ENCODE data around the gene CREB5.

The CREB5 gene

DNA sequence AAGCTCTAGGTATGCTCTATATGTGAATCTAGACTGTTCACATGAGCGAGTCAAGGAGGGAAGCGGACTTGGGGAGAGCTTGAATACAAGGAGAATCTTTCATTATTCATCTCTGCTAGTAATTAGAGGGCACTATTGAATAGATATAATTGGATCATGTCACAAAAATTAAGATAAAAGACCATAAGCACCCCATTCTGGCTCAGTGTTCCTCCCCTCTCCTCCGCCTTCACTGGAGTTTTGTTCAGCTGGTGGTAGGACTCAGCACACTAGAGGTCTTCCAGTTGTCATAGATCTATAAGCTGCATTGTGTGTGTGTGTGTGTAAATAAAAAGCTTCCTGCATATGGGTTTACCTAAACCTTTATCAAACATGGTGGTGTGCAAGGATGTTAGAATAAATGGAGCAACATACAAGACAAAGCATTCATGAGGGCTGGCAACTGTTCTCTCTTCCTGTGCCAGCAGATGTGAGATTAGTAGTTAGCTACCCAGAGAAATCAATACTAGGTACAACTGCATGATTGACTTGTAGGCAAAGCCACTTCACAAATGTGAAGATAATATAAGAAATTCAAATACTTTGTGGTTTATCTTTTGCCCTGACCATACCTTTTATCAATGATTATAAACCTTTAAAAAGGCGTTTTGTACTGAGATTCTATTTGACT is 142.6 kb downstream of the CREB5 start:
- DNase-seq, result no peak

DNA sequence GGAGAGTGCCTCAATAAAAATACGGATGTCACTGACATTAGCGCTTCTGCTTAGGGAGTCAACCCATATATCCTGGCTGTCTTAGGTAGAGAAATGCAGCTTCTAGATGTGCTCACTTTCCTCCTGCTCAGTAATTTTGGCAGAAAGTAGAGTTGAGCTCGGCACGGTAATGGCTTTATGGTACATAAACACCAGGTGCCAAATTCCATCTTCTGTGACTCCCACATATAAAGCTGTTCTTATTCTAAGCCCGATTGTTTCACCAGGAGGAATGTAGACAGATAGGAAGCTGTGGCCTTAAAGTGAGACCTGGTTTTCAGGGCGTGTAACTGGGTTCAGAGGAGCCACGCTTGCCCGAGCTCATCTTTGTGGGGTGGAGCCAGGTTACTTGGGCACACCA is 143.7 kb downstream of the CREB5 start:
- DNase-seq, result no peak

DNA sequence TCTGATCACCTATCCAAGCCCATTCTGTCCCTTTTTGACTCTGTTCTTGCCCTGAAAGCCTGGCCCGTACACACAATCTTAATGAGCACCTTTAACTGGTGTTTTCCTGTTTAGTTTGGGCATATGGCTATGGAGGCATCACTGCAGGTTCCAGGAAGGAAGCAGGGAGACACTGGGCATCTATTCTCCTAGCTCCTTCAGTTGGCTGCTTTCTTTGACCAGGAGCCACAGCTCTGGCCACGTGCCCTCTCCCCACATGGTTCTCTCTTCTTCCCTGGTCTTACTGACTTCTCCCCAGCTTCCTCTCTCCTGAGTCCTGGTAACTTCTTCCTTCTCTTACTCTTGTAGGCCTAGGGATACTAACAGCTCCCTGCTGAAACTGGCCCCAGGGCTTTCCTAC is 144.4 kb downstream of the CREB5 start:
- DNase-seq, result no peak

DNA sequence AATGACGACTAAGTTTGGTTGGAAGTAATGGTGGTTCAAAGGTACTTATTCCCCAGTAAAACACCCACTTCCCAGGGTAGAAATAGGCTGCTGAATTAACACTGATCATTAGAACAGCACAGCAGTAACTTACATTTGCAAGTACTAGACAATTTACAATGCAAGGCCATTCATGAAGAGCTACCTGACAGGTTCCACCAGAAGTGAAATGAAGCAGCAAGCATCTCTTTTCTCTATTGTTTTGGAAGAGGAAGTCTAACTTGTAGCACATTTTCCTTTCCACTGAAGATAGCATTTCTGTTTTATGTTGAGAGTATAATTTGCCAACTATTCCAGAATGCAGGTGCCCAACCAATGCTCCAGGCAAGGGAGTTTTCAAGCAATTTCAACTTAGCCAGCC is 145.9 kb downstream of the CREB5 start:
- no peak for DNase-seq

DNA sequence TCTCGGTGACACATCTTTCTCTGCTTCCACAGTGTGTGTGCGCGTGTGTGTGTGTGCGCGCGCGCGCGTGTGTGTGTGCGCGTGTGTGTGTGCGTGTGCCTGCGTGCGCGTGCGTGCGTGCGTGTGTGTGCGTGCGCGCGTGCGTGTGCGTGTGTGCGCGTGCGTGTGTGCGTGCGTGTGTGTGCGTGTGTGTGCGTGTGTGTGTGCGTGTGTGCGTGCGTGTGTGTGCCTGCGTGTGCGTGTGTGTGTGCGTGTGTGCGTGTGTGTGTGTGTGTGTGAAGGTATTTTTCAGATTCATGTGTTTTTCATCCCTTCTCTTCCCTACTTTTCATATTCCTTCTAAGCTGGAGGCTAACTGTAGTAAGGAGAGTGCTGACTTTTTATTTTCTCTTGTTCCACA is 148.4 kb downstream of the CREB5 start:
- no peak for DNase-seq

DNA sequence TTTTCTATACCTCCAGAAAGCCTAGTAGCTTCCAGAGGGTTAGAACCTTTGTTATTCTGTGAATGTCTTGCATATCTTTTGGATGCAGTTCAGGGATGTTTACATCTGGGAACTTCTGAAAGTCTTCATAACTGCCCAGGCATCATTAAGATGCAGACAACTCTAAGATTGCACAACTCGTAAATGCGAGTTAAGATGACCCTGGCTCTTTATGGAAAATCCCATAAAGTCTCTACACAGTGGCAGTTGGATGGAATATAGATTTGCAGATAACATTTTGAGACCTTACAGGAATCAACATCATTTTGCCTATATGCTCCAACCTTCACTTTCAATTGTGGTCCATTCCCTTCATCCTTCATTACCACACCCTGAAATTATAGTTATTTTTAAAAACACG is 151.7 kb downstream of the CREB5 start:
- no peak for DNase-seq

DNA sequence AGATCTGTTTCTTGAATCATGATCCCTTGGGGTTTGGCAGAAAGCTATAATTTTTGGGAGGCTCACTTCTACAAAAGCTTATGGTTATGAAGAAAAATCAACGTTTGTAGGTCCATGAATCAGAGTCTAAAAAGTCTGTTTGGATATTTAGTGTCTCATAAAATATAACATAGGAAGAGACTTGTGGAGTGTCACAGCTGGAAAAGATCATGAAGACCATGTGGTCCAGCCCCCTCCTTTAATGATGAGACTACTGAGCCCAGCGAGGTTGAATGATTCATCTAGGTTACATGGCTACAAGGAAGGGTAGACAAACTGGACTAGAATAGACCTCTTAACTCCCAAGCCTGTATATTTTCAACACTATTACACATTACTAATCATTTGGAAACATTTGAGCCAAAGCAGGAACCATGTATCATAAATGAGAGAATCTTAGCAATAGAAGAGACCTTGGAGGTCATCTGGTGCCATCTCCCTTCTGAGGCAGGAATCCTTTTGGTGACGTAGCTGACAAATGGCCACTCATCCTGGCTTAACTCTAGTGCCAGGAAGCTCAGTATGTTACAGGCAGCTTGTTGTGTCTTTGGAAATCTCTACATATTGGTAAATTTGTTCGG is 152.5 kb downstream of the CREB5 start:
- DNase-seq, result no peak

DNA sequence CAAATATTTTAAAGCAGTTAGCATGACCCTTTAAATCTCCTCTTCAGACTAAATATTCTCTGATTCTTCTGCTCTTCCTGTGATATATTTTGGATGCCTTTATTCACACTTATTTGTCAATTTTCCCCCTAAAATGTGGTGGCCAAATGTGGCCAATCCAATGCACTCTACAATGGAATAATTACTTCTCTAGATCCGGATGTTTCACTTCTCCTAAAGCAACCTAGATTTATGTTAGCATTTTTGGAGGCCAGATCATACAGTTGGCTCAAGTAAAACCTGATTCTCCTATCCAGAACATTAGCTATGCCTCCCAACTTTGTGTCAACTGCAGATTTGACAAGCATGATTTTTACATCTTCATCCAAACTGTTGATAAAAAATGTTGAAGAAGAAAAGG is 153.7 kb downstream of the CREB5 start:
- no peak for DNase-seq

DNA sequence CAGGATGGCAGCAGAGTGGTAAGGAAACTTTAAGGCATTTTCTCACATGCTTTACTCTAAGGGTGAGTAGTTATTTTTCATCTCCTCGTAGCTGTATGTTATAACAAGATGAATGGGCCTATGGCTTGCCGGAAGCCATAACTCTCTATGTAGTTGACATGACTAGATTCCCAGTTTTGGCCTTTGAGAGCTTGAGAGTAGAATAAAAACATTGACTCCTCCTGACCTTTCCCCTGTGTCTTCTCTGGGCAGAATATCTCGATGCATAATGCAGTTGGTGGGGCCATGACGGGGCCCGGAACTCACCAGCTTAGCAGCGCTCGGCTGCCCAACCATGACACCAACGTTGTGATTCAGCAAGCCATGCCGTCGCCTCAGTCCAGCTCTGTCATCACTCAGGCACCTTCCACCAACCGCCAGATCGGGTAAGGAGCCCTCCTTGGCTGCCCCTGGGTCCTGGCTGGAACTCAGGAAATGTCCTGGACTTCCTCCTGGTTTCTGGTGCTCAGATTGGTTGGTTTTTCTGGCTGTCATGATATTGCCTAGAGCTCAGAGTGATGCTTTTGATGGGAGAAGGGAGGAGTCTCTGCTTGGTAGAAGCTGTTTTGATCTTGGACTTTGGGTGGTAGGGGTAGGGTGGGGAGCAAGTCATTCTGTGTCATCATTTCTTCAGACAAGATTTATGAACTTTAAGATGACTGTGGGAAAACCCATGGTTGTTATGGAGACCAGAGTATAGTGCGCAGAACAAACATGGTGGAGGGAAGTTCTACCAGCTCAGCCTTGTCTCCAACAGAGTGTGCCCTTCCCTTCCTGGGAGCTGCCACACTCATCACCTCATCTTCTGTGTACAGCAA is 158.0 kb downstream of the CREB5 start:
- no peak for DNase-seq

DNA sequence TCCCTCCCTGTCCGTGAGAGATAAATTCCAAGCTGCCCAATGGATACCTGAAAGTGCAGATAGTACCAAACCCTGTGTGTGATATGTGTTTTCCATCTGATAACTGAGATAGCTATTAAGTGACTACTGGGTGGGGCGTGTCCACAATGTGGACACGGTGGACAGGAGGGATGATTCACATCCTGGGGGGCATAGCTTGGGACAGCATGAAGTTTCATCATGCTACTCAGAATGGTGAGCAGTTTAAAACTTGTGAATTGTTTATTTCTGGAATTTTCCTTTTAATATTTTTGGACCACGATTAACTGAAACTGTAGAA is 158.6 kb downstream of the CREB5 start:
- DNase-seq, result no peak

DNA sequence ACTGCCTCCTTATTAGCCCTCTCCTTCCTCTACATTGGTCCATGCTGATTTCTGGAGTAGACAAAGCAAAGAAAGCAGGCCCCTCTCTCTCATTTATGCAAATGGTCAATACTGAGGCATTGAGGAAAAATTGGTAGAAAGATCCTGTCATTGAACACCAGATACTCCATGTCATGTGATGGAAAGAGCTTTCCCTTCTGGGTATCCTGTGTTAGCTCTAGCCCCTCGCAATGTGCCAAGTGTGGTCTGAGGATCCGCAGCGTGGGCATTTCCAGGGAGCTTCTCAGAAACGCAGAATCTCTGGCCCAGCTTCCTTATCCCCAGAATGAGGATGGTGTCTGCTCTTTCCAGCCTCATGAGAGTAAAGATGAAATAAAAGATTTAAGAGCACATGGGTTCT is 159.1 kb downstream of the CREB5 start:
- DNase-seq, result no peak

DNA sequence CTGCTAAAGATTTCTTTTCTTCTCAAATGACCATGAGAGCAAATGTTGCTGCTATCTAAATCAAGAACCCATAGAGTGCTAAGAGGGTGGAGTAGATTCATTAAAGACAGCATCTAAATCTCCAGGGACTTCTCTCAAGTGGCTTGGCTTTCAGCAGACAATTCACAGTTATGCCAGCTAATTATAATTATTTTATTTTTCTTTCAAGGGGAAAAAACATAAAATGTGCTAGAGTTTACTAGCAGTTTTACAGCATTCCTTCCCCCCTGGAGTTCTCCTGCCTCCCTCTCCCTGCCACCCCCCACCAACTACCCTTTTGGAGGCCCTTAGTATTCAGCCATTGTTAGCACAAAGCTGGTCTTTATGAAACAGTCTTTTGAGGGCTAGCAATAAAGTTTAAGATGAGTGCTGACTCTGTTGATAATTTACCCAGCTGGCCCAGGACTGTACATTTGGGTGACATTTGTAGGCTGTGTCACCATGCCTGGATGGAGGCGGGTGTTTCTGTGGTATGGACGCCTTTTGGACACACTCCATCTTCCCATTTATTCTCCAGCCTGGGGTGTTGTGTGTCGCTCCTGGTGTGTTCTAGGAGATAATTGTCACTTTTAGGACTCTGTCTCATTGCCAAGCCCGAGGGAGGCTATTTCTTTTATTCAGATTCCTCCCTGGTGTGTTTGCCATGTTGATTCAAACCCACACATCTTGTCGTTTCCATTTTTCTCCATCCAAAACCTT is 160.2 kb downstream of the CREB5 start:
- DNase-seq, result peak; percentile 22

DNA sequence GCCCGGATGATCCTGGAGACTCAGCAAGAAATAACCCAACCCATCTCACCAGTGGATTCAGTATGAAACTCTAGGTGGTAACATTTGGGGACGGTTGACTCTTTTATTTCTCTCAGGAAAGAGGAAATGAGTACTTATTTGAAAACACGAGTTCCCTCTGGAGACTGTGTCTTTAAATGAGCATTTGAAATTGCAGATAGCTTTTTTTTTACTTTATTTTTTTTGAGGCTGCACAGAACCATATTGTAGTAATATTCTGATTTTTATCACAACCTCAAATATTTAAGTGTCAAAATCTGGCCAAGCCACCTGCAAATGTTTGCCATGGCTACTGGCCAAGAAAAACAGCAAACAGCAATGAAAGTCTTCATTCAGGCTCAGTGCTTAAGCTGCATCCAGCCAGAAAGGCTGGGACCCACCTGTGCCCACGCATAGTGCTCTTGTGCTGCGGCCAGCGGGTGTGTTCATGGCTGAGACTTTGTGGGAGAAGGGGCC is 160.8 kb downstream of the CREB5 start:
- peak; percentile 68 for DNase-seq

DNA sequence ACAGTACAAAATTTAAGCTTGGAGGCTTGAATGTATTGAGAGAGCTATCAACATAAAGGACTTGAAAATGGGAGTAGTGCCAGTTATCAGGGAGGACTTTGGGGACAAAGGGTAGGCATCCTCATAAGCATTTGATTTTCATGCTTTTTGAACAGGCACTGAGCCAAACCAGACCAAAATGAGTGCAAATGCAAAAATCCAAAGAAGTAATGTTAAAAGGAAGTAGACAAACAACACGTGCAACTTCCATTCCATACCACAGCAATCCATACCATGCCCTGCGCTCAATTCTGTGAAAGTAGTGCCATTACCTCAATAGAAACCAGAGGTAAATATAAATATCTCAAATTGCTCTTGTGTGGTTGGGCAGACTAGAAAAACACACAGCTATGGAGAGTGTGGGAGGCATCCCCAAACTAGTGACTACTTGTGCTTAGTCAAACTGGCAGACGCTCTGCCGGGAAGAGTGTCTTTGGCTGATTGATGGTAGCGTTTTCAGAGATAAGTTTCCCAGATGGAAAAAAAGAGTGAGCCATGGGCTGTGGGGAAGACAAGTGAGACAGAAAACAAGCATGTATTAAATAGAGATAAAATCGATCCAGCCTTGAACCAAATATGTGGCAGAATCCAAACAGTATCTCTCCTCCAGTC is 161.5 kb downstream of the CREB5 start:
- no peak for DNase-seq

DNA sequence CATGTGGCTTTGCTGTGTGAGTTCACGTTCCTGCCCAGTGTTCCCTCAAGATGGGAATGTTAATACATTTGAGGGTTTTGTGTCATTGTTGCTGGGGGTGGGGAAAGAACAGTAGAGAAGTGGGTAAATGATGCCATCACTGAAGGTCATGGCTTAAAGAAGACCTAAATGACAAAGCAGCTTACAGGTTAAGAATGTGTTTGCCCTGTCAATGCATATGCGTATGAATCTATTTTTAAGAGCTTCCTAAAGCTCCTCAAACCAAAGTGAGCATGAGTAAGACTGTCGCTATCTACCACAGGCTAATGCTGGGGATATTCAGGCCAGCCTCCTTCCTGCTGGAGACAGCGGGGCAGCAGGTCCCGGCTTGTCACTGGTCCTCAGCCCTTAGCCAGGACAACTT is 162.9 kb downstream of the CREB5 start:
- no peak for DNase-seq

DNA sequence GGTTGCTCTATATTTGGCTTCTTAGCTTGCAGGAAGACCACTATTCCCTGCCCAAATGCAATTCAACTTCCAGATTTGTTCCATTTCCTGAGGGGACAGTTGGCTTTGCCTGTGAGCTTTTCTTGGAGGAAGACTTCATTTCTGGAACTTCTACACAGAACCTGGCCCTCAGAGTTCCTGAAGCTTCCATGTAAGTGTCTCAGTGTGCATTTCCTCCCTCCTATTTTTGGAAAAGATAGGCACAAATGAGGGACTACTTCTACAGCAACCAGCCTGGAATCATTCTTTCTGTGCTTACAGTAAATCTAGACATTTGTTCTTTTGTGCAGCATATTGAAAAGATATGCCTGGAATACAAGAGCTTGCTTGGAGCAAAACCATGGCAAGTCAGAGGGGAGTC is 164.3 kb downstream of the CREB5 start:
- DNase-seq, result no peak

DNA sequence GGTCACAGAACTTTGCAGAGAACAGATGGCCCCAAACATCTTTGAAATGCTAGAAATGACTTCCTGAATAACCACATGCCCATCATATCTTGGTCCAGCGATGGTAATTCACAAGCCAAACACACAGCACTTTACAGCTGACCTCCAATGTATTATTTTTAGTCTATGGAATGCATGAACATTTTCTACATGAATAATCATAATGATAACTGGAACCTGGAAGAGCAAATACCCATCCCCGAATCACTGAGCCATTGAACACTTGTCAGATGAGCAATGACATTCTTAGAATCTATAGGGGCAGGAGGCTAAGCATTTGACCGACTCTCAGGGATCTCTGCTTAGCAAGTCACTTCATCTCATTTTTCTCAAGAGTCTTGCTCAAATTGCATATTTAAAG is 167.3 kb downstream of the CREB5 start:
- DNase-seq, result no peak

DNA sequence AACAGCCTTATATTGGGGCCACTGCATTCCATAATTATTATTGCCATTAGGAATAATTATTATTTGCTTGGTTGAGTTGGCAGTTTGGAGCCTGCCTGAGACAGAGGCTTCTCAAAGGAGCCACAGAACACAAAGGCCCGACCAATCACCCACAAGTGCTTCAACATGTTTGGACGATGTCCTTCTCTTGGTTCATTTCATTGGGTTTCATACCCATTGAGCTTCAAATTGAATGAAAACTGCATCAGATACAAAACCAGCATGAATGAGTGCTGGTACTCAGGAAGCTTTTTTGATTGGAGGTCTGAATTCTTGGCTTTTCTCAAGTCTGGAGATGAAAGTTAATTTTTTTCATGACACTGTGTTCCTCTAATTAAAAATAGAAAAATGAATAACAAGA is 168.3 kb downstream of the CREB5 start:
- DNase-seq, result no peak

DNA sequence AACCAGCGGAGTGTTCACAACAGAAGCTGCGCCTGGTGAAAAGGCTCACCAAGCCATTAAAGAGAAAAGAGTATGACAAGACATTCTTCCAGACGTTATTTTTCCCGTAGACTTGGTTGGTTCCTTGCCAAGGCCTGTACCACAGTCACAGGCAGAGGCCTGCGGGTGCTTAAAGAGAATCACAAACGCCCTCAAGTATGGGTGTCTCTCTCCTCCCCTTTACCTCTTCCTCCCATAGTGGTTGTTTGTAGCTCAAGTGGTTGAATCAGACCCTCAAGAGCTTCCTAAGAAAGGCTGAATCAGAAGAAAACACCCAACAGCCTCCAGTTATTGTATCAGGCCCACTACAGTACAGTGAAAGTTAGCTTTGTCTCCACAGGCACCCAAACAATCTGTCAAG is 169.0 kb downstream of the CREB5 start:
- no peak for DNase-seq

DNA sequence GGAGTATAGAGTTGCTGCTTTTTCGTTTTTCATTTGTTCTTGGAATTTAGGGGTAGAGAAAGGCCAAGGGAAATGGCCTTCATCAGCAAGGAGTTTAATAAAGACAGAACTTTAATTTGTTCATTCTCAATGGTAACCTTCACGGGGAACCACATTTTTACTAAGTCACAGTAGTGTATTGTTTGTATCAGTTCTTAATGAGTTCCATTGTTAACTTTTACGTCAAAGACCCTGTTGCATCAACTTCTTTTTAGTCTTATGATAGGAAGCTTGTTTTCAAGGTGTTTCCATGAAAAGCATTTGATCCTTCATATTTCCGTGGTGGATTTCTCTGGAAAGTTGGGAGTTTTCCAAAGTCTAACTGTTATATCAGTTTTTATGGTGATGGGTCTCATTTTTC is 169.9 kb downstream of the CREB5 start:
- no peak for DNase-seq

DNA sequence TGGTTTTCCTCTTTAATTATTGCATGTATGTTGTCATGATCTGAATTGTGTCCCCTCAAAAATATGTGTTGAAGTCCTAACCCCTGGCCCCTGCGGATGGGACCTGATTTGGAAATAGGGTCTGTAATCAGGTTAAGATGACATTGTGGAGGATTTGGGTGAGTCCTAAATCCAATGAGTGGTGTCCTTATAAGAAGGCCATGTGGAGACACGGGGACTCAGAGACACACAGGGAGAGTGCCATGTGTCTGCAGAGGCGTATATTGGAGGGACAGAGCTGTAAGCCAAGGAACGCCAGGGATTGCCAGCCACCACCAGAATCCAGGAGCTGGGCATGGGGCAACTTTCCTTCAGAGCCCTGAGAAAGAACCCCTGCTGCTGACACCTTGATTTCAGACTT is 171.9 kb downstream of the CREB5 start:
- no peak for DNase-seq

DNA sequence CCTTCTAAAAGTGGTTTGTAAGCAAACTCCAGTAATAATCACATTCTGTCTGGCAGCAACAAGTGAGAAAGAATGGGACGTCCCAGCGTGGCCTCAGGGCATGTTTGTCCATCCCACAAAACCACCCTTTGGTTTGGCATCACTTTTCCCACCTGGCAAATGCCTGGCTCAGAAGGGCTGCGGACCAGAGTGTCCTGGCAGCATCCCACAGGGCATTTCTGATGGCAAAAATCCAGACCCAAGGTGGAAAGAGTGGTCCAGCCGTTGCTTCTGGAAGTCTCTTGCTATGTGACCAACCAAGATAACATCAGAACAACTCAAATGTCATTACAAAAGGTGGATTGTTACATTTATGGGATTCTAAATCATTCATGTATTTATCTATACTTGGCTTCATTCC is 174.4 kb downstream of the CREB5 start:
- no peak for DNase-seq

DNA sequence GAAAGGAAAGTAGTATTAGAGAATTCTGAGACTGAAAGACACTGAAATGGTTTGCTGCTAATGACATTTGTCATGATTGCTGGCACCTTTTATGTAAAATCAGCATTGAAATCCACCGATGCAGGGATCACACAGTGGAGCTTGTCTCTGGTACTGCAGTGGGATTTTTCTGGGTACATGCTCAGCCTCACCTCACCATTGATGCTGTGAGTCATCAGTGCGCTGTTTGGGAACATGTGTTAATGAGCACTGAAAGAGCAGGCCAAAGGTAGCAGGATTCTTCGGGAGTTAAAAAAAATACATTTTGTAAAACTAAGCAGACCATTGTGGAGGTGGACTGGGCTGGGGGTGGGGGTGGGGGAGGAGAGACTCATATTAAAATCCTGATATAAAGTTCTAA is 174.9 kb downstream of the CREB5 start:
- no peak for DNase-seq
